Measurements from ENCODE around the gene USP35.

DNA sequence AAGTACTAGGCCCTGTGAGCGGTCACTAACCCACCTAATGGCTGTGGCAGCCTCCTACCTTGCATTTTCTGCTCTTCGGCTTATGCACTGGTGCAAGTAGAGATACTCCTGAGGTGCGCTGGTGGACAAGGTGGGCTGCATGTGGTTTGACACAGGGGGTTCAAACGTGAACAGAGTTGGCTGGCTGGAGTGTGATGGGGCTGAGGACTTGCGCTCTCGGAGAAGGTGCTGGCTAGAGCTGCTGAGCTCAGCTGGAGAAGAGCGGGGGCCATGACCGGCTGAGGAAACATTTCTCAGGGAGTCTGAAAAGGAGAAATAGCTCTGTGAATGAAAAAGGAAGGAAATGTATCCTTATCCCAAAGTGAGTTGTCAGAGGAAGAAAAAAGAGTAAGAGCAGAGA is 61.4 kb downstream of the USP35 start:
- TF ChIP-seq, protein P1, sequence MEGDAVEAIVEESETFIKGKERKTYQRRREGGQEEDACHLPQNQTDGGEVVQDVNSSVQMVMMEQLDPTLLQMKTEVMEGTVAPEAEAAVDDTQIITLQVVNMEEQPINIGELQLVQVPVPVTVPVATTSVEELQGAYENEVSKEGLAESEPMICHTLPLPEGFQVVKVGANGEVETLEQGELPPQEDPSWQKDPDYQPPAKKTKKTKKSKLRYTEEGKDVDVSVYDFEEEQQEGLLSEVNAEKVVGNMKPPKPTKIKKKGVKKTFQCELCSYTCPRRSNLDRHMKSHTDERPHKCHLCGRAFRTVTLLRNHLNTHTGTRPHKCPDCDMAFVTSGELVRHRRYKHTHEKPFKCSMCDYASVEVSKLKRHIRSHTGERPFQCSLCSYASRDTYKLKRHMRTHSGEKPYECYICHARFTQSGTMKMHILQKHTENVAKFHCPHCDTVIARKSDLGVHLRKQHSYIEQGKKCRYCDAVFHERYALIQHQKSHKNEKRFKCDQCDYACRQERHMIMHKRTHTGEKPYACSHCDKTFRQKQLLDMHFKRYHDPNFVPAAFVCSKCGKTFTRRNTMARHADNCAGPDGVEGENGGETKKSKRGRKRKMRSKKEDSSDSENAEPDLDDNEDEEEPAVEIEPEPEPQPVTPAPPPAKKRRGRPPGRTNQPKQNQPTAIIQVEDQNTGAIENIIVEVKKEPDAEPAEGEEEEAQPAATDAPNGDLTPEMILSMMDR (IDR thresholded peaks at IDR 0.05): no peak
- TF ChIP-seq TP53 (CRISPR knock-in tag; IDR thresholded peaks at IDR 0.05): no peak
- no peak for TF ChIP-seq CEBPB (IDR thresholded peaks at IDR 0.05)
- no peak for TF ChIP-seq RFX5 (IDR thresholded peaks at IDR 0.05)
- TF ChIP-seq, protein P2, sequence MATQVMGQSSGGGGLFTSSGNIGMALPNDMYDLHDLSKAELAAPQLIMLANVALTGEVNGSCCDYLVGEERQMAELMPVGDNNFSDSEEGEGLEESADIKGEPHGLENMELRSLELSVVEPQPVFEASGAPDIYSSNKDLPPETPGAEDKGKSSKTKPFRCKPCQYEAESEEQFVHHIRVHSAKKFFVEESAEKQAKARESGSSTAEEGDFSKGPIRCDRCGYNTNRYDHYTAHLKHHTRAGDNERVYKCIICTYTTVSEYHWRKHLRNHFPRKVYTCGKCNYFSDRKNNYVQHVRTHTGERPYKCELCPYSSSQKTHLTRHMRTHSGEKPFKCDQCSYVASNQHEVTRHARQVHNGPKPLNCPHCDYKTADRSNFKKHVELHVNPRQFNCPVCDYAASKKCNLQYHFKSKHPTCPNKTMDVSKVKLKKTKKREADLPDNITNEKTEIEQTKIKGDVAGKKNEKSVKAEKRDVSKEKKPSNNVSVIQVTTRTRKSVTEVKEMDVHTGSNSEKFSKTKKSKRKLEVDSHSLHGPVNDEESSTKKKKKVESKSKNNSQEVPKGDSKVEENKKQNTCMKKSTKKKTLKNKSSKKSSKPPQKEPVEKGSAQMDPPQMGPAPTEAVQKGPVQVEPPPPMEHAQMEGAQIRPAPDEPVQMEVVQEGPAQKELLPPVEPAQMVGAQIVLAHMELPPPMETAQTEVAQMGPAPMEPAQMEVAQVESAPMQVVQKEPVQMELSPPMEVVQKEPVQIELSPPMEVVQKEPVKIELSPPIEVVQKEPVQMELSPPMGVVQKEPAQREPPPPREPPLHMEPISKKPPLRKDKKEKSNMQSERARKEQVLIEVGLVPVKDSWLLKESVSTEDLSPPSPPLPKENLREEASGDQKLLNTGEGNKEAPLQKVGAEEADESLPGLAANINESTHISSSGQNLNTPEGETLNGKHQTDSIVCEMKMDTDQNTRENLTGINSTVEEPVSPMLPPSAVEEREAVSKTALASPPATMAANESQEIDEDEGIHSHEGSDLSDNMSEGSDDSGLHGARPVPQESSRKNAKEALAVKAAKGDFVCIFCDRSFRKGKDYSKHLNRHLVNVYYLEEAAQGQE (IDR thresholded peaks at IDR 0.05): no peak
- TF ChIP-seq MYC (IDR thresholded peaks at IDR 0.05; ENCODE audit: borderline replicate concordance, low read length): no peak
- no peak for TF ChIP-seq MAFK (IDR thresholded peaks at IDR 0.05; ENCODE audit: partially characterized antibody)
- TF ChIP-seq ZNF302 (CRISPR knock-in tag; IDR thresholded peaks at IDR 0.05): no peak
- no peak for TF ChIP-seq HOXB5 (CRISPR knock-in tag; IDR thresholded peaks at IDR 0.05)
- TF ChIP-seq JUN (IDR thresholded peaks at IDR 0.05): no peak
- no peak for TF ChIP-seq POLR2A (IDR thresholded peaks at IDR 0.05; ENCODE audit: low read length)

Data from A549 (cell line).